Omental fat pad (tissue), 4 donors: ENCODE measurements around the gene SAMD11. TPM values are rescaled to one million over a fixed set of nuclear protein-coding genes. Genes with fewer than 3 reads are reported as not detected.
"Not testable (repeated sequence)": the region's sequence is repeated elsewhere in the genome, so short reads cannot be mapped to it uniquely, and the experiment has no call there.

Experiments
- ATAC-seq: fragments of 150-250 bp; one replicate; pipeline ENCODE4 v1.9.1; 2016; ENCODE audit warnings: mild to moderate bottlenecking, moderate library complexity; ENCODE audit not compliant: low FRiP score
- DNase-seq: peaks from one replicate; pipeline ENCODE4 v3.0.0-alpha.2; 2019; ENCODE audit warnings: low spot score
- CTCF ChIP-seq, 3 donors: fragments of 450-650 bp; IDR thresholded peaks; one replicate each; pipeline ENCODE4 v1.5.1; 2016 to 2017; ENCODE audit warnings: antibody characterized with exemption in 3 of 3, mild to moderate bottlenecking in 3 of 3, moderate library complexity in 2 of 3
- total RNA-seq, 4 donors: library from RNA; depleted of rRNA; stranded (reverse); fragments of >200 nt; gene quantifications; one replicate each; pipeline ENCODE4 v1.1.0, GENCODE V29; 2016

The SAMD11 gene
- total RNA-seq, 4 donors from 2014 or later, result 0.96 to 7.7 (median 1.3) TPM

- DNase-seq (no peak), ATAC-seq (no peak)
- no peak for TF ChIP-seq CTCF (IDR thresholded peaks at IDR 0.05)
Observed at GRCh38 chr1:942864-943533, 19.3 kb downstream of the SAMD11 start.

DNA sequence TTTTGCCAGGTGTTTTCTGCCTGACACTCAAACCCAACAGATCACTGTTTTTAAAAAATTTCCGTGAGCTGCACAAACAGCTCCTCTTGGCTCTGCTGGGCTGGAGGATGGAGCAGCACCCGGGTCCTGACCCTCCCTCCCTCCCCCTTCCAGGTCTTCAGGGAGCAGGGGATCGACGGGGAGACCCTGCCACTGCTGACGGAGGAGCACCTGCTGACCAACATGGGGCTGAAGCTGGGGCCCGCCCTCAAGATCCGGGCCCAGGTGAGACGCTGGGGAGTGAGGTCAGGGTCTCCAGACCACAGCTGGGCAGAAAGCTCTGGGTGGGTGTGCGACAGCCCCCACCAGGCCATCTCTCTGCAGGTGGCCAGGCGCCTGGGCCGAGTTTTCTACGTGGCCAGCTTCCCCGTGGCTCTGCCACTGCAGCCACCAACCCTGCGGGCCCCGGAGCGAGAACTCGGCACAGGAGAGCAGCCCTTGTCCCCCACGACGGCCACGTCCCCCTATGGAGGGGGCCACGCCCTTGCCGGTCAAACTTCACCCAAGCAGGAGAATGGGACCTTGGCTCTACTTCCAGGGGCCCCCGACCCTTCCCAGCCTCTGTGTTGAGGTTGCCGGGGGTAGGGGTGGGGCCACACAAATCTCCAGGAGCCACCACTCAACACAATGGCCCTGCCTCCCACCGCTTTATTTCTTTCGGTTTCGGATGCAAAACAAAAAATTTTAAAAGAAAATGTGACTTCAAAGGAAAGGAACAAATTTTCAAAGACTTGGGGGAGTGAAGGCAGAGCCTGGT is 20.0 kb downstream of the SAMD11 start:
- no peak for DNase-seq
- ATAC-seq, result no peak
- no peak for TF ChIP-seq CTCF (IDR thresholded peaks at IDR 0.05)

DNA sequence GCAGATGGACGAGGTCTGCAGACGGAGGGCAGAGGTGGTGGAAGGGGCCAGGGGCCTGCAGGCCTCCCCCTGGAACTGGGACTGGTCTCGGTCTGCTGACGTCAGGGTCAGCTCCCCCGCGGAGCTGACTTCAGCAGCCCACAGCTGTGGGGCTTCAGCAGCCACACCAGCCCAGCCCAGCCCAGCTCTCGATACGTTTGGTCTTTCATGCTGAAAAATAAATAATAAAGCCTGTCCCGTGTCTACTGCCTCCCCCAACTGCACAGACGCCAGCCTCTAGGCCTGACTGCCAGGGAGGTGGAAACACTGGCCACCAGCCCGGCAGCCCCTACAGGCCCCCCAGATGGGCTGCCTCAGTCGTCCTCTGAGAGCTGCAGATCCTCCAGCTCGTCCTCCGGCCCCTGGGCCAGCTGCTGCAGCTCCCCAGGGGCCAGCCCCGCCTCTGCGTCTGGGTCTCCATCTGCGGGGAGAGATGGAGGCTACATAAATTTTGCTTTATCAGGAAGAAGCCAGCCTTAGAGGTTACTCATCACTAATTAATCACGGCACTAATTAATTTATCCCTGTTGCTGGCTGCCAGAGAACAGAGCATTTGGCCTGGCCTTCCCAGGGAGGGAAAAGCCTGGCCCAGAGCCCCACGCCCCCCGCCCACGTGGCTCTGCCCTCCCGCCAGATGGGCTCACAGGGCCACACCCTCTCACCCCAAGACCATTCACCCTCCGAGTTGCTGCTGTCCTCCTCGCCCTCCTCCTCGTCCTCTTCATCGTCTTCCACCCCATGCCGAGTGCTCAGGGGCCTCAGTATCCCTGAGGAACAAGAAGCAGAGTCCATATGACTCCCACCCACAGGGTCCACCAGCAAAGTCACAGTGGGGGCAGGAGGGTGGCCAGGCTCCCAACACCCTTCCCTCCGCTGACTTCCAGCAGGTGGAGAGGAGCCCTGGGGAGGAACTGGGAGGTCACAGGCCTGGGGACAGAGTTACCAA is 20.9 kb downstream of the SAMD11 start:
- peak; percentile 14 for ATAC-seq
- no peak for TF ChIP-seq CTCF (IDR thresholded peaks at IDR 0.05)
- no peak for DNase-seq

- TF ChIP-seq CTCF (IDR thresholded peaks at IDR 0.05), result no peak
- no peak for DNase-seq
- no peak for ATAC-seq
Observed at GRCh38 chr1:945688-946556, 22.2 kb downstream of the SAMD11 start.

DNA sequence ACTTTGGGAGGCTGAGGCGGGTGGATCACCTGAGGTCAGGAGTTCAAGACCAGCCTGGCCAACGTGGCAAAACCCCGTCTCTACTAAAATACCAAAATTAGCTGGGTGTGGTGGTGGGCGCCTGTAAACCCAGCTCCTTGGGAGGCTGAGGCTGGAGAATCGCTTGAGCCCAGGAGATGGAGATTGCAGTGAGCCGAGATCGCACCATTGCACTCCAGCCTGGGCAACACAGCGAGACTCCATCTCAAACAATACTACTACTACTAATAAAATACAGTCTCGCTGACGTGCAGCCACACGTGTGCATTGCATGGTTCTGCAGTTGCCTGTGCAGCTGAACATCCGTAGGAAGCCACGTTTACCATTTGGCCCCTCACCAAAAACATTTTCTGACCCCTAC is 23.1 kb downstream of the SAMD11 start:
- ATAC-seq, DNase-seq: not testable (repeated sequence)

DNA sequence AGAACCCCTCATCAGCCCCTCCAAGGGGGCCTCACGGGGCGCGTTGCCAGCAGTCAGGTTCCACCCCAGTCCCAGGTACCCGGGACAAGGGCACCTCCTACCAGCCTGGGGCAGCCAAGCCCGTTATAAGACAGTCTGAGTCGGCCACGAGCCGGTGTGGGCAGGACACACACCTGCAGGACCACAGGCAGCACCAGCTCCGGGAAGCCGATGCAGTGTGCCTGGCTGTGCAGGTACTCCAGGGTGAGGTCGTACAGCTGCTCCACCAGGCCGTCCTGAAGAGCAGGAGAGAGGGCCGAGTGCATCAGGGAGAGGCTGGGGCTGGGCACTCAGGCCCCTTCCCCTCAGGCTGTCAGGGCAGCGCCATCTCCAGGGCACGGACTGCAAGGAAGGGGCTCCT is 24.2 kb downstream of the SAMD11 start:
- ATAC-seq (no peak), DNase-seq (no peak)
- TF ChIP-seq CTCF (IDR thresholded peaks at IDR 0.05), result no peak
